Aorta (tissue), 5 donors: ENCODE measurements around the gene FBF1. TPM values are rescaled to one million over a fixed set of nuclear protein-coding genes. Genes with fewer than 3 reads are reported as not detected.
"Not testable (repeated sequence)": the region's sequence is repeated elsewhere in the genome, so short reads cannot be mapped to it uniquely, and the experiment has no call there.

Source experiments
- ATAC-seq: fragments of 200-7000 bp; cut with Tn5 transposase; one replicate; pipeline ENCODE4 v1.9.1; 2022; ENCODE audit warnings: moderate library complexity; ENCODE audit not compliant: low FRiP score
- DNase-seq, 2 donors: peaks; one replicate each; pipeline ENCODE4 v3.0.0-alpha.2; 2020
- H3K27ac ChIP-seq, 2 donors: one replicate each; pipeline ENCODE4 v1.5.1; 2013; ENCODE audit warnings: low read length in 2 of 2, mild to moderate bottlenecking in 2 of 2, moderate library complexity in 2 of 2, control low read depth in 1 of 2, inconsistent platforms in 1 of 2, low read depth in 1 of 2
- H3K27me3 ChIP-seq, 2 donors: one replicate each; pipeline ENCODE4 v1.6.1; 2013; ENCODE audit warnings: control low read depth in 1 of 2, low read length in 1 of 2, mild to moderate bottlenecking in 1 of 2, moderate library complexity in 1 of 2; ENCODE audit not compliant: insufficient read depth in 2 of 2, control insufficient read depth in 1 of 2
- H3K36me3 ChIP-seq, 2 donors: one replicate each; pipeline ENCODE4 v1.6.1; 2013; ENCODE audit warnings: control low read depth in 1 of 2, low read length in 1 of 2, mild to moderate bottlenecking in 1 of 2; ENCODE audit not compliant: insufficient read depth in 2 of 2, control insufficient read depth in 1 of 2
- H3K4me1 ChIP-seq, 2 donors: one replicate each; pipeline ENCODE4 v1.6.1; 2013; ENCODE audit warnings: low read length in 2 of 2, control low read depth in 1 of 2, mild to moderate bottlenecking in 1 of 2, moderate library complexity in 1 of 2; ENCODE audit not compliant: insufficient read depth in 2 of 2, control insufficient read depth in 1 of 2
- H3K4me3 ChIP-seq, 2 donors: one replicate each; pipeline ENCODE4 v1.5.1; 2013; ENCODE audit warnings: low read length in 2 of 2, control low read depth in 1 of 2, mild to moderate bottlenecking in 1 of 2
- H3K9me3 ChIP-seq: one replicate; pipeline ENCODE4 v1.6.1; 2013; ENCODE audit warnings: mild to moderate bottlenecking, low read length; ENCODE audit not compliant: control insufficient read depth
- WGBS, 2 donors: extraction: QIAGEN DNeasy Blood & Tissue Kit; methylation state at CpG; one replicate each; pipeline ENCODE4 v1.1.7; 2013; 5-methylcytosine and 5-hydroxymethylcytosine counted together
- intact Hi-C, 2 donors: fragments of 100-400 bp; cut with DNase I; formaldehyde crosslinking; loops; one replicate each; pipeline versions ENCODE4 v1.14.2 to v1.15.0; 2022
- polyA plus RNA-seq, 2 donors: library from polyadenylated mRNA; stranded (reverse); fragments of 200-250 nt; gene quantifications; one replicate each; pipeline ENCODE4 v1.2.3, GENCODE V29; 2013
- total RNA-seq, 2 donors: library from RNA; stranded (reverse); fragmentation: NEBNext Ultra II Directional; extraction: Animal tissue kit (Norgen Biotek cat#: 25700); gene quantifications; one replicate each; pipeline ENCODE4 v1.2.1, GENCODE V29; 2021
- donor health status: healthy with polysubstance abuse.
- donor health status: Bipolar disorder and iron deficiency.
- donor health status: DM: no; HTN: no; CAD: no.
- donor health status: DM: no; HTN: no; CAD: no.
- donor health status: DM: yes; HTN: yes; CAD: no.

The FBF1 gene
- total and polyA plus RNA-seq, 4 donors, result 1.0 to 21.6 (median 8.8) TPM

GRCh38 chr17:75873587-75874322, 67.1 kb downstream of the FBF1 start:
- peak; percentile 61 to 79 for DNase-seq
- Histone ChIP-seq H3K9me3 (no peaks in the 10 kb centered on the region), H3K27me3 (no peaks in the 10 kb centered on the region), H3K4me3 (no peak overlapping the region), H3K4me1 (peaks cover 0 to 3% of the 10 kb centered on the region in 2 donors), H3K36me3 (no peaks in the 10 kb centered on the region), H3K27ac (peak overlapping the region; percentile 90)
- 6 to 12% methylated on average over 11 of the region's 11 CpGs for WGBS, 2 donors
- intact Hi-C loops, result no loop called here
- ATAC-seq, result no peak

GRCh38 chr17:75872434-75873351, 68.1 kb downstream of the FBF1 start:
- DNase-seq, result peak; percentile 93 to 94
- peak; percentile 70 for ATAC-seq
- 5 to 9% methylated on average over 13 of the region's 13 CpGs for WGBS, 2 donors
- H3K27ac ChIP-seq, result peak overlapping the region; percentile 90 to 97
- no peaks in the 10 kb centered on the region for H3K9me3 ChIP-seq
- H3K4me3 ChIP-seq, result no peak overlapping the region
- no peaks in the 10 kb centered on the region for H3K36me3 ChIP-seq
- H3K27me3 ChIP-seq, result no peaks in the 10 kb centered on the region
- intact Hi-C loops, result no loop called here
- H3K4me1 ChIP-seq, result peaks cover 0 to 3% of the 10 kb centered on the region in 2 donors

- H3K27ac ChIP-seq, result peak overlapping the region in 1 of 2 donors; percentile 78
- H3K36me3 ChIP-seq, ATAC-seq, intact Hi-C loops, H3K27me3 ChIP-seq, H3K9me3 ChIP-seq, H3K4me1 ChIP-seq, DNase-seq, H3K4me3 ChIP-seq: not testable (repeated sequence)
- WGBS, 2 donors, result 18 to 20% methylated on average over 10 of the region's 10 CpGs
These were observed 70.6 kb downstream of the FBF1 start for GRCh38 chr17:75870228-75870627.

GRCh38 chr17:75869282-75870141, 71.3 kb downstream of the FBF1 start:
- Histone ChIP-seq H3K4me3 (no peak overlapping the region), H3K36me3 (no peaks in the 10 kb centered on the region), H3K27ac (peak overlapping the region; percentile 5 to 78), H3K4me1 (no peaks in the 10 kb centered on the region), H3K9me3 (no peaks in the 10 kb centered on the region), H3K27me3 (no peaks in the 10 kb centered on the region)
- 6 to 7% methylated on average over 23 of the region's 23 CpGs for WGBS, 2 donors
- intact Hi-C loops, result no loop called here
- DNase-seq (peak; percentile 81 to 86), ATAC-seq (peak; percentile 63)

- H3K4me3 ChIP-seq, H3K36me3 ChIP-seq, ATAC-seq, DNase-seq, H3K4me1 ChIP-seq, H3K9me3 ChIP-seq, H3K27me3 ChIP-seq, intact Hi-C loops: not testable (repeated sequence)
- 67 to 70% methylated on average over 12 of the region's 12 CpGs for WGBS, 2 donors
- peak overlapping the region in 1 of 2 donors; percentile 78 for H3K27ac ChIP-seq
These were observed 72.0 kb downstream of the FBF1 start for GRCh38 chr17:75868730-75869281.

GRCh38 chr17:75865404-75866188, 75.2 kb downstream of the FBF1 start:
- ATAC-seq, H3K36me3 ChIP-seq, H3K9me3 ChIP-seq, intact Hi-C loops, H3K27ac ChIP-seq, H3K27me3 ChIP-seq, H3K4me1 ChIP-seq, H3K4me3 ChIP-seq: not testable (repeated sequence)
- 74 to 78% methylated on average over 15 to 17 of the region's 17 CpGs for WGBS, 2 donors
- DNase-seq, result peak in 1 of 2 donors; percentile 45

GRCh38 chr17:75864887-75865286, 76.0 kb downstream of the FBF1 start:
- ATAC-seq, H3K9me3 ChIP-seq, H3K27ac ChIP-seq, H3K27me3 ChIP-seq, H3K36me3 ChIP-seq, DNase-seq, H3K4me1 ChIP-seq, H3K4me3 ChIP-seq, intact Hi-C loops: not testable (repeated sequence)
- 83 to 89% methylated on average over 4 of the region's 4 CpGs for WGBS, 2 donors
